Measurements from ENCODE around the gene PPARGC1A. TPM values are rescaled to one million over a fixed set of nuclear protein-coding genes. Genes with fewer than 3 reads are reported as not detected.

Gene PPARGC1A
- total RNA-seq, 3 donors from 2014 or later: 4.0 to 7.9 (median 6.1) TPM

- Histone ChIP-seq H3K4me1 (no peaks in the 10 kb centered on the region), H3K36me3 (no peaks in the 10 kb centered on the region), H3K27ac (no peak overlapping the region), H3K9me3 (no peaks in the 10 kb centered on the region), H3K27me3 (no peaks in the 10 kb centered on the region), H3K4me3 (no peak overlapping the region)
- no peak for DNase-seq (ENCODE audit: low spot score in 2 of 2)
- intact Hi-C loops (cut with DNase I; ENCODE audit: low total_unique reads): no loop called here
- no peak for TF ChIP-seq POLR2AphosphoS5 (IDR thresholded peaks at IDR 0.05)
Measured at GRCh38 chr4:23768541-23768940, 121.3 kb downstream of the PPARGC1A start.

- intact Hi-C loops (cut with DNase I; ENCODE audit: low total_unique reads): no loop called here
- TF ChIP-seq POLR2A (IDR thresholded peaks at IDR 0.05) (no peak), POLR2AphosphoS5 (IDR thresholded peaks at IDR 0.05) (no peak), CTCF (IDR thresholded peaks at IDR 0.05) (no peak)
Measured at GRCh38 chr4:23766344-23766743, 123.5 kb downstream of the PPARGC1A start.

GRCh38 chr4:23763559-23763958 lies 126.3 kb downstream of the PPARGC1A start:
- H3K4me3 ChIP-seq: no peak overlapping the region
- DNase-seq (ENCODE audit: low spot score in 2 of 2): no peak
- H3K27me3 ChIP-seq: no peaks in the 10 kb centered on the region
- H3K9me3 ChIP-seq: no peaks in the 10 kb centered on the region
- no peaks in the 10 kb centered on the region for H3K36me3 ChIP-seq
- TF ChIP-seq POLR2A (IDR thresholded peaks at IDR 0.05) (no peak), POLR2AphosphoS5 (IDR thresholded peaks at IDR 0.05) (no peak), CTCF (IDR thresholded peaks at IDR 0.05) (no peak)
- intact Hi-C loops (cut with DNase I; ENCODE audit: low total_unique reads): no loop called here
- no peak overlapping the region for H3K27ac ChIP-seq
- no peaks in the 10 kb centered on the region for H3K4me1 ChIP-seq

More at GRCh38 chr4:23766344-23766743, 123.5 kb downstream of the PPARGC1A start:
- Histone ChIP-seq H3K9me3 (no peaks in the 10 kb centered on the region), H3K36me3 (no peaks in the 10 kb centered on the region), H3K27ac (no peak overlapping the region), H3K4me1 (no peaks in the 10 kb centered on the region), H3K4me3 (no peak overlapping the region), H3K27me3 (no peaks in the 10 kb centered on the region)
- no peak for DNase-seq (ENCODE audit: low spot score in 2 of 2)

GRCh38 chr4:23762551-23762950 lies 127.3 kb downstream of the PPARGC1A start:
- H3K4me1 ChIP-seq: no peaks in the 10 kb centered on the region
- H3K4me3 ChIP-seq: no peak overlapping the region
- no peaks in the 10 kb centered on the region for H3K27me3 ChIP-seq
- H3K36me3 ChIP-seq: no peaks in the 10 kb centered on the region
- H3K9me3 ChIP-seq: no peaks in the 10 kb centered on the region
- no peak for DNase-seq (ENCODE audit: low spot score in 2 of 2)
- intact Hi-C loops (cut with DNase I; ENCODE audit: low total_unique reads): no loop called here
- H3K27ac ChIP-seq: no peak overlapping the region
- TF ChIP-seq POLR2AphosphoS5 (IDR thresholded peaks at IDR 0.05): no peak
- no peak for TF ChIP-seq CTCF (IDR thresholded peaks at IDR 0.05)
- no peak for TF ChIP-seq POLR2A (IDR thresholded peaks at IDR 0.05)

- Histone ChIP-seq H3K4me1 (no peaks in the 10 kb centered on the region), H3K36me3 (no peaks in the 10 kb centered on the region), H3K9me3 (no peaks in the 10 kb centered on the region), H3K27me3 (no peaks in the 10 kb centered on the region), H3K4me3 (no peak overlapping the region), H3K27ac (no peak overlapping the region)
- intact Hi-C loops (cut with DNase I; ENCODE audit: low total_unique reads): no loop called here
- TF ChIP-seq POLR2A (IDR thresholded peaks at IDR 0.05) (no peak), POLR2AphosphoS5 (IDR thresholded peaks at IDR 0.05) (no peak), CTCF (IDR thresholded peaks at IDR 0.05) (no peak)
- DNase-seq (ENCODE audit: low spot score in 2 of 2): no peak
Measured at GRCh38 chr4:23759066-23759465, 130.8 kb downstream of the PPARGC1A start.

- no peak overlapping the region for H3K27ac ChIP-seq
- no peaks in the 10 kb centered on the region for H3K27me3 ChIP-seq
- H3K36me3 ChIP-seq: no peaks in the 10 kb centered on the region
- no peak overlapping the region for H3K4me3 ChIP-seq
- no peak for DNase-seq (ENCODE audit: low spot score in 2 of 2)
- TF ChIP-seq CTCF (IDR thresholded peaks at IDR 0.05) (no peak), POLR2AphosphoS5 (IDR thresholded peaks at IDR 0.05) (no peak), POLR2A (IDR thresholded peaks at IDR 0.05) (no peak)
- no peaks in the 10 kb centered on the region for H3K9me3 ChIP-seq
- intact Hi-C loops (cut with DNase I; ENCODE audit: low total_unique reads): no loop called here
- no peaks in the 10 kb centered on the region for H3K4me1 ChIP-seq
Measured at GRCh38 chr4:23754688-23755087, 135.2 kb downstream of the PPARGC1A start.
